ENCODE measurements around the gene PPT2. TPM values are rescaled to one million over a fixed set of nuclear protein-coding genes. Genes with fewer than 3 reads are reported as not detected.

The PPT2 gene
- total and polyA plus RNA-seq, 2 experiments from 2014 or later: 27.2 to 34.3 TPM

- H2AFZ ChIP-seq: no peak overlapping the region
- no peak for DNase-seq (ENCODE audit: low spot score)
- H3K36me3 ChIP-seq (replicated peaks; ENCODE audit: insufficient read depth, low read depth): no peaks in the 10 kb centered on the region
- H3K9me2 ChIP-seq (replicated peaks; ENCODE audit: insufficient read depth): no peaks in the 10 kb centered on the region
- H3K4me1 ChIP-seq (ENCODE audit: insufficient read depth): peaks cover 35% of the 10 kb centered on the region
- H3K9me3 ChIP-seq (ENCODE audit: low read depth): no peaks in the 10 kb centered on the region
- TF ChIP-seq, protein P1, sequence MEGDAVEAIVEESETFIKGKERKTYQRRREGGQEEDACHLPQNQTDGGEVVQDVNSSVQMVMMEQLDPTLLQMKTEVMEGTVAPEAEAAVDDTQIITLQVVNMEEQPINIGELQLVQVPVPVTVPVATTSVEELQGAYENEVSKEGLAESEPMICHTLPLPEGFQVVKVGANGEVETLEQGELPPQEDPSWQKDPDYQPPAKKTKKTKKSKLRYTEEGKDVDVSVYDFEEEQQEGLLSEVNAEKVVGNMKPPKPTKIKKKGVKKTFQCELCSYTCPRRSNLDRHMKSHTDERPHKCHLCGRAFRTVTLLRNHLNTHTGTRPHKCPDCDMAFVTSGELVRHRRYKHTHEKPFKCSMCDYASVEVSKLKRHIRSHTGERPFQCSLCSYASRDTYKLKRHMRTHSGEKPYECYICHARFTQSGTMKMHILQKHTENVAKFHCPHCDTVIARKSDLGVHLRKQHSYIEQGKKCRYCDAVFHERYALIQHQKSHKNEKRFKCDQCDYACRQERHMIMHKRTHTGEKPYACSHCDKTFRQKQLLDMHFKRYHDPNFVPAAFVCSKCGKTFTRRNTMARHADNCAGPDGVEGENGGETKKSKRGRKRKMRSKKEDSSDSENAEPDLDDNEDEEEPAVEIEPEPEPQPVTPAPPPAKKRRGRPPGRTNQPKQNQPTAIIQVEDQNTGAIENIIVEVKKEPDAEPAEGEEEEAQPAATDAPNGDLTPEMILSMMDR (IDR thresholded peaks at IDR 0.05; ENCODE audit: poor library complexity): no peak
- TF ChIP-seq EZH2 (IDR thresholded peaks at IDR 0.05; ENCODE audit: borderline replicate concordance) (no peak), EZH2phosphoT487 (IDR thresholded peaks at IDR 0.05; ENCODE audit: low read depth, severe bottlenecking, unreplicated experiment) (no peak)
- no peaks in the 10 kb centered on the region for H4K20me1 ChIP-seq (ENCODE audit: insufficient read depth, poor library complexity, severe bottlenecking)
- 0% methylated on average over 7 of the region's 10 CpGs for WGBS (ENCODE audit: low lambda C conversion rate, missing lambda C conversion rate)
- H3K79me2 ChIP-seq: peaks cover 33% of the 10 kb centered on the region
- H3K27me3 ChIP-seq: no peaks in the 10 kb centered on the region
- H3K4me2 ChIP-seq: peak overlapping the region; percentile 89
- peak overlapping the region; percentile 97 for H3K27ac ChIP-seq
- H3K4me3 ChIP-seq: peak overlapping the region; percentile 81
Measured at GRCh38 chr6:32189069-32189741, 35.3 kb downstream of the PPT2 start.

- H2AFZ ChIP-seq: no peak overlapping the region
- peak; percentile 53 for DNase-seq (ENCODE audit: low spot score)
- no peaks in the 10 kb centered on the region for H3K9me2 ChIP-seq (replicated peaks; ENCODE audit: insufficient read depth)
- peaks cover 33% of the 10 kb centered on the region for H3K4me1 ChIP-seq (ENCODE audit: insufficient read depth)
- TF ChIP-seq EZH2phosphoT487 (IDR thresholded peaks at IDR 0.05; ENCODE audit: low read depth, severe bottlenecking, unreplicated experiment) (no peak), EZH2 (IDR thresholded peaks at IDR 0.05; ENCODE audit: borderline replicate concordance) (no peak)
- TF ChIP-seq, protein P1 (IDR thresholded peaks at IDR 0.05; ENCODE audit: poor library complexity): no peak
- H3K79me2 ChIP-seq: peaks cover 33% of the 10 kb centered on the region
- whole genome bisulfite sequencing (ENCODE audit: low lambda C conversion rate, missing lambda C conversion rate): 17% methylated on average over 1 of the region's 23 CpGs
- H3K4me2 ChIP-seq: peak overlapping the region; percentile 89
- no peaks in the 10 kb centered on the region for H4K20me1 ChIP-seq (ENCODE audit: insufficient read depth, poor library complexity, severe bottlenecking)
- no peaks in the 10 kb centered on the region for H3K27me3 ChIP-seq
- no peaks in the 10 kb centered on the region for H3K36me3 ChIP-seq (replicated peaks; ENCODE audit: insufficient read depth, low read depth)
- H3K27ac ChIP-seq: peak overlapping the region; percentile 97
- H3K9me3 ChIP-seq (ENCODE audit: low read depth): no peaks in the 10 kb centered on the region
- peak overlapping the region; percentile 81 for H3K4me3 ChIP-seq
Measured at GRCh38 chr6:32189742-32190053, 35.8 kb downstream of the PPT2 start.

DNA sequence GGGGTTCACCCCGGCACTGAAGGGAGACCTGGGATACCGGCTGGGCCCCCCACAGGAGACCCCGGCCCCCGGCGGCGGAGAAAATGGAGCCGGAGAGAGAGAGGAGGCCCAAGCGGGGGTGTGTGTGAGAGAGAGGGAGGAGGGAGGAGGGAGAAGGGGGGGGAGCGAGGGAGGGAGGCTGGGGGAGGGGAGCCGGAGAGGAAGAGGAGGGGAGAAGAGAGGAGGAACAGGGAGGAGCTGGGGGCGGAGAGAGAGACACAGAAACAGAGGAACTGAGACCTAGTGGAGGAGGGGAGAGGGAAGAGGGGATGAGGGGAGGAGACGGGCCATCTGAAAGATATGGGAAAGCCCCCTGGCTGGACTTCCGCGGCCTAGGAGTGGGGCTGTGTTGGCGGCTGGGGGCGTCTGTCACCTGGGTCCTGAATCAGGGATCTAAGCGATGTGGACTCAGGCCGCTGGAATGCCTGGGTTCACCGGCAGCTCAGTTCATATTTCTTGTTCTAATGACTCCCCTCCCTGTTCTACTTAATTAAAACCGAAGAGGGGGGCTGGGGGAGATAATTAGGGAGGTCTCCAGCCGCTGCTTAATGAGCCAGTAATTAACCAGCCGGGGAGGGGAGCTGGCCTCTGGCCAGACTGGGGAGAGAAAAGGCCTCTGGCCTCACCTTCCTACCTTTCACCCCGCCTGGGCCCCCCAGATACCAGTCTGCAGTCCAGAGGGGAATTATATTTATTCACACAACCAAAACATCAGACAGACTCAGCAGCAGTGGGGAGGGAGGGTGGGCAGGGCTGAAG lies 36.3 kb downstream of the PPT2 start, which contains the start of gene PBX2:
Gene PBX2, minus strand, starts transcription at position 149 of the 798 bp plus-strand sequence. CDS start 287 bp downstream, outside the sequence.
- Histone ChIP-seq H3K4me1 (ENCODE audit: insufficient read depth) (peaks cover 36% of the 10 kb centered on the region), H3K27ac (peak within 1 kb of the TSS; percentile 97), H3K4me2 (peak within 1 kb of the TSS; percentile 89), H3K36me3 (replicated peaks; ENCODE audit: insufficient read depth, low read depth) (no peaks in the 10 kb centered on the region), H3K9me2 (replicated peaks; ENCODE audit: insufficient read depth) (no peaks in the 10 kb centered on the region), H3K4me3 (peak within 1 kb of the TSS; percentile 81), H3K79me2 (peaks cover 33% of the 10 kb centered on the region), H3K9me3 (ENCODE audit: low read depth) (no peaks in the 10 kb centered on the region), H2AFZ (peak within 1 kb of the TSS; percentile 18), H3K27me3 (no peaks in the 10 kb centered on the region), H4K20me1 (ENCODE audit: insufficient read depth, poor library complexity, severe bottlenecking) (no peaks in the 10 kb centered on the region)
- 5% methylated on average over 11 of the region's 23 CpGs for WGBS (ENCODE audit: low lambda C conversion rate, missing lambda C conversion rate)
- TF ChIP-seq, protein P1 (IDR thresholded peaks at IDR 0.05; ENCODE audit: poor library complexity): no peak
- DNase-seq (ENCODE audit: low spot score): peak; percentile 95
